ENCODE measurements around the gene MOB1B.
A peak's percentile ranks its signal among the peaks of the same experiment; 100 is the strongest.
"Not testable (repeated sequence)": the region's sequence is repeated elsewhere in the genome, so short reads cannot be mapped to it uniquely, and the experiment has no call there.

The MOB1B gene

DNA sequence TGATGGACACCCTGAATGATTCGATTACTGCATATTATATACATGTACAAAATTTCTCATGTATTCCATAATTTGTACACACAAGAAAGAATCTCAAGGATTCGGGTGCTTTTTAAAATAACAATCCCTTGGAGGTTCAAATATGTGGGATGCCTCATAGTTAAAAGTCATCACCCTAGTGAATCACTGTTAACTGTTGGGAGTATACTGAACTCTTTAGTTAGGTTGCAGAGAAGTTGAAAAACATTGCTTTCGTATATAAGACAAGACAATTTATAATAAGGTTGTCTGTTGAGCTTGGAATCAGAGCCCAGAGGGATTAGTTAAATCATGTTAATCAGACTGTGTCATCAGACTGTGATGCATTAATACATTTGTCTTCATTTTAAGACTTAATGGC lies 106.9 kb downstream of the MOB1B start:
- DNase-seq (ENCODE audit: low spot score), result peak; percentile 50

GRCh38 chr4:71009890-71010588 lies 107.9 kb downstream of the MOB1B start:
- peak; percentile 53 for DNase-seq (ENCODE audit: low spot score)

DNA sequence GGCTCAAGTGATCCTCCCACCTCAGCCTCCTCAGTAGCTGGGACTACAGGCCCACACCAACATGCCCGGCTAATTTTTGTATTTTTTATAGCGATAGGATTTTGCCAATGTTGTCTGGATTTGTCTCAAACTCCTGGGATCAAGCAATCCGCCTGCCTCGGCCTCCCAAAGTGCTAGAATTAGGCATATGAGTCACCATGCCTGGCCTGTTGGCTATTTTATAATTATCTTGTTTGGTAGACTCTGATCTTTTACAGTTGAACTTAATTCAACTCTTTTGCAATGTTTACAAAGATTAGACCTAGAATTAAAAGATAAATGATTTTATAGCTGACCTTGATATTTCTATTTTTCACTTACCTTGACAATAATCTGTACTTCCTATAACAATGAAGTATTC lies 109.3 kb downstream of the MOB1B start:
- DNase-seq (ENCODE audit: low spot score), result no peak

DNA sequence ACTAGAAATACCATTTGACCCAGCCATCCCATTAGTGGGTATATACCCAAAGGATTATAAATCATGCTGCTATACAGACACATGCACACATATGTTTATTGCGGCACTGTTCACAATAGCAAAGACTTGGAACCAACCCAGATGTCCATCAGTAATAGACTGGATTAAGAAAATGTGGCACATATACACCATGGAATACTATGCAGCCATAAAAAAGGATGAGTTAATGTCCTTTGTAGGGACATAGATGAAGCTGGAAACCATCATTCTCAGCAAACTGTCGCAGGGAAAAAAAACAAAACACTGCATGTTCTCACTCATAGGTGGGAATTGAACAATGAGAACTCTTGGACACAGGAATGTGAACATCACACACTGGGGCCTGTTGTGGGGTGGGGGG lies 115.2 kb downstream of the MOB1B start:
- DNase-seq (ENCODE audit: low spot score), result not testable (repeated sequence)

GRCh38 chr4:71020611-71021010 lies 118.4 kb downstream of the MOB1B start:
- DNase-seq (ENCODE audit: low spot score), result no peak

GRCh38 chr4:71025654-71026053 lies 123.5 kb downstream of the MOB1B start:
- no peak for DNase-seq (ENCODE audit: low spot score)

DNA sequence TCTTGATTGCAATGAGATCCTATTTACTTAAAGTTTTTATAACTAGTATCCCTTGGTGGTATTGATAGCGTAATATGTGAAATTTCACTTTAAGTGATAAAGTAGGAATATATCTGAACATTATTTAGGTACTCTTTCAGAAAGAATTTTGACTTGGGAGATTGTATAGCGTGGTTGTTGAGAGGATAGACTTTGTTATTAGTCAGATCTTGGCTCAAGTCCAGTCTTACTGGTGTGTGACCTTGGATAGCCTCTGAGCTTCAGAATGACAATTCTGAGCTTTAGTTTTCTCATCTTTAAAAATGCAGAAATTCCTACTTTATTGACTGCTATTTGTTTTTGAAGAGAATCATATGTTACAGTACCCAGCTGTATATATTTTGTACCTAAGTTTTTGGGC lies 123.9 kb downstream of the MOB1B start:
- DNase-seq (ENCODE audit: low spot score), result peak; percentile 62

GRCh38 chr4:71027611-71028010 lies 125.4 kb downstream of the MOB1B start:
- DNase-seq (ENCODE audit: low spot score), result no peak

DNA sequence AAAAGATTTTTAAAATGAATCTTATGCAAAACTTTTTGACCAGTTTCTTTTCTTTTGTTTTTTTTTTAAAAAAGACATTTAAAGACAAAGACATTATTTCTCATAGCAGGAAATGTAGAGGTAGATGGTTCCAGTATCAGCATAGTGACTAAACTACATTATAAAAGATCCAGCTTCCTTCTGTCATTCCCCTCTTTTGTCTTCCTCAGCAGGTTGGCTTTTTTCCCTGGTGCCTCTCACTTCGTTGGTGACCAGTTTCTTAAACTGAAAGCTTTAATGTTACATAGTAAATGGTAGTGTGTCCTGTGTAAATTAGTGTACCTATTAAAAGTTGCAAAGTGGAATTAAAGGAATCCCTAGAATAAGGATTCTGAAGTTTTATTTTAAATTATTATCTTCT lies 127.3 kb downstream of the MOB1B start:
- DNase-seq (ENCODE audit: low spot score), result peak; percentile 3

DNA sequence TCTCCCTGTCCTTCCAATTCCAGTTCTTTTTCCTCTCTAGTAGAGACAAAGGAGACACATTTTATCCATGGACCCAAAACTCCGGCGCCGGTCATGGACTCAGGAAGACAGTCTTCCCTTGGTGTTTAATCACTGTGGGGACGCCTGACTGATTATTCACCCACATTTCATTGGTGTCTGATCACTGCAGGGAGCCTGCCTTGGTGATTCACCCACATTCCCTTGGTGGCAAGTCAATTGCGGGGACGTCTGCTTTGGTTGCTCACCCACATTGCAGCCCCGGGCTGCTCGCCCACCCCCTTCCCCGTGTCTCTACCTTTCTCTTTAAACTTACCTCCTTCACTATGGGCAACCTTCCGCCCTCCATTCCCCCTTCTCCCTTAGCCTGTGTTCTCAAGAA lies 129.9 kb downstream of the MOB1B start:
- DNase-seq (ENCODE audit: low spot score), result peak; percentile 50
